ENCODE results near the gene ZNF579. TPM values are rescaled to one million over a fixed set of nuclear protein-coding genes. Genes with fewer than 3 reads are reported as not detected.

ZNF579 gene
- total RNA-seq, 1 experiment from 2014 or later, result 19.9 TPM

DNA sequence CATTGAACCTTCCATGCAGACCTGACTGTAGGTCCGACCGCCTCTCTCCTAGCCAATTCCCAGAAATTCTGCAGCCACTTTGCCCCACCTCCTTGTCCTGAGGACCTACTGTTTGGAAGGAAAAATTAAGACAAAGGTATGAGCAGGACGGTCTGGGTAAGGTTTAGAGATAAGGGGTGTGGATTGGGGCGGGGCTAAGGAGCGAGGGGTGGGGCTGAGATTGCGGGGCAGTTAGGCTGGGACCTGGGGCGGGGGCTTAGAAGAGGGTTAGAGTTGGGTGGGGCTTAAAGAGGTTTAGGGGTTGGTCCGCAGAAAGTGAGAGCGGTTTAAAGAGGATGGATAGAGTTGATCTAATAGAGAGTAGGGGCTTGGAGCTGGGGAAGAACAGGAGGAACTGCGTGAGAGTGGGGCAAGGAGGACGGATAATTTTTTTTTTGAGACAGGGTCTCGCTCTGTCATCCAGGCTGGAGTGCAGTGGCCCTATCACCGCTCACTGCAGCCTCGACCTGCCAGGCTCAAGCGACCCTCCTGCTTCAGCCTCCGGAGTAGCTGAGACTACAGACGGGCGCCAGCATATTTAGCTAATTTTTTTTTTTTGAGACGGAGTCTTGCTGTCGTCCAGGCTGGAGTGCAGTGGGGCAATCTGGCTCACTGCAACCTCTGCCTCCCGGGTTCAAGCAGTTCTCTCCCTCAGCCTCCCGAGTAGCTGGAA, 23.1 kb upstream of the ZNF579 start:
- H3K27ac Mint-ChIP-seq, result peak overlapping the region in 2 of 3 experiments; percentile 65 to 93; a peak in 4 of 7 replicates
- peak; percentile 85 for DNase-seq

More for the DNA sequence above, 23.1 kb upstream of the ZNF579 start:
- Histone ChIP-seq H2BK12ac (ENCODE audit: insufficient read length, low read depth, low read length) (no peak overlapping the region), H3K79me1 (ENCODE audit: insufficient read depth, low read depth, low read length, poor library complexity, severe bottlenecking) (peaks cover 4% of the 10 kb centered on the region), H3K9ac (ENCODE audit: extremely low read depth, insufficient read length, low read length) (no peak overlapping the region), H4K91ac (ENCODE audit: insufficient read length, low read depth, low read length) (no peak overlapping the region), H3K27me3 (ENCODE audit: insufficient read depth, low read length) (no peaks in the 10 kb centered on the region), H3K14ac (ENCODE audit: insufficient read depth, low read length) (no peak overlapping the region), H3K18ac (ENCODE audit: insufficient read length, low read depth, low read length) (no peak overlapping the region), H3K4ac (ENCODE audit: low read depth, low read length) (no peak overlapping the region), H3K27ac (ENCODE audit: insufficient read length, low read depth, low read length) (no peak overlapping the region), H2BK5ac (ENCODE audit: insufficient read length, low read length) (no peak overlapping the region), H4K20me1 (ENCODE audit: control insufficient read depth, insufficient read depth, insufficient read length) (no peaks in the 10 kb centered on the region), H2AK5ac (ENCODE audit: insufficient read length, low read length) (no peak overlapping the region), H2BK15ac (ENCODE audit: low read depth, low read length) (no peak overlapping the region), H4K5ac (ENCODE audit: insufficient read length, low read depth, low read length) (no peak overlapping the region), H2AFZ (ENCODE audit: low read length) (no peak overlapping the region), H2BK20ac (ENCODE audit: low read depth, low read length, poor library complexity, severe bottlenecking) (no peak overlapping the region), H3K23ac (ENCODE audit: insufficient read length, low read depth, low read length) (no peak overlapping the region), H3T11ph (ENCODE audit: low read length) (no peak overlapping the region), H2BK120ac (ENCODE audit: low read depth, low read length, poor library complexity, severe bottlenecking) (no peak overlapping the region), H3K23me2 (ENCODE audit: insufficient read length, low read depth, low read length, poor library complexity, severe bottlenecking) (peaks cover 8% of the 10 kb centered on the region), H3K79me2 (ENCODE audit: insufficient read depth, low read length) (no peaks in the 10 kb centered on the region; the same call in 1 of the 2 replicates), H4K8ac (replicated peaks; ENCODE audit: insufficient read length, low read depth, low read length) (no peak overlapping the region), H3K4me1 (ENCODE audit: insufficient read depth, low read length) (peaks cover 4% of the 10 kb centered on the region; the same call in 1 of the 2 replicates), H3K4me2 (ENCODE audit: insufficient read depth, insufficient read length, low read length) (no peak overlapping the region), H3K56ac (ENCODE audit: insufficient read length, low read depth, low read length) (no peak overlapping the region), H3K9me3 (ENCODE audit: control insufficient read depth, low read depth, low read length) (no peaks in the 10 kb centered on the region)
- peaks cover 2 to 4% of the 10 kb centered on the region in 2 experiments; a peak in 2 of 5 replicates for H3K9me3 Mint-ChIP-seq
- WGBS (ENCODE audit: extremely low coverage, insufficient read length, low lambda C conversion rate), result 100% methylated on average over 2 of the region's 22 CpGs
- no peaks in the 10 kb centered on the region for H3K27me3 Mint-ChIP-seq (ENCODE audit: low read depth)
- peaks cover 34 to 35% of the 10 kb centered on the region in 2 experiments for H3K4me1 Mint-ChIP-seq
- H3K4me3 Mint-ChIP-seq, result peak overlapping the region; percentile 74 to 87
- H3K36me3 Mint-ChIP-seq (ENCODE audit: insufficient read depth in 1 of 3, low read depth in 3 of 3), result peaks cover 10 to 15% (median 13%) of the 10 kb centered on the region in 3 experiments
- TF ChIP-seq, protein P1, sequence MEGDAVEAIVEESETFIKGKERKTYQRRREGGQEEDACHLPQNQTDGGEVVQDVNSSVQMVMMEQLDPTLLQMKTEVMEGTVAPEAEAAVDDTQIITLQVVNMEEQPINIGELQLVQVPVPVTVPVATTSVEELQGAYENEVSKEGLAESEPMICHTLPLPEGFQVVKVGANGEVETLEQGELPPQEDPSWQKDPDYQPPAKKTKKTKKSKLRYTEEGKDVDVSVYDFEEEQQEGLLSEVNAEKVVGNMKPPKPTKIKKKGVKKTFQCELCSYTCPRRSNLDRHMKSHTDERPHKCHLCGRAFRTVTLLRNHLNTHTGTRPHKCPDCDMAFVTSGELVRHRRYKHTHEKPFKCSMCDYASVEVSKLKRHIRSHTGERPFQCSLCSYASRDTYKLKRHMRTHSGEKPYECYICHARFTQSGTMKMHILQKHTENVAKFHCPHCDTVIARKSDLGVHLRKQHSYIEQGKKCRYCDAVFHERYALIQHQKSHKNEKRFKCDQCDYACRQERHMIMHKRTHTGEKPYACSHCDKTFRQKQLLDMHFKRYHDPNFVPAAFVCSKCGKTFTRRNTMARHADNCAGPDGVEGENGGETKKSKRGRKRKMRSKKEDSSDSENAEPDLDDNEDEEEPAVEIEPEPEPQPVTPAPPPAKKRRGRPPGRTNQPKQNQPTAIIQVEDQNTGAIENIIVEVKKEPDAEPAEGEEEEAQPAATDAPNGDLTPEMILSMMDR (conservative IDR thresholded peaks at IDR 0.05), result no peak

Measured in H9 (cell line).